SK-N-SH treated with all-trans-retinoic acid at 6 μM for 48 hours (cell line): ENCODE data around the gene DNAH8.

ENCODE experiments used
- ATAC-seq: fragments of 200-7000 bp; cut with Tn5 transposase; 3 replicates; pipeline ENCODE4 v1.9.1; 2020; ENCODE audit warnings: mild to moderate bottlenecking, moderate library complexity
- ARNTL ChIP-seq: fragments of 450-650 bp; formaldehyde crosslinking; IDR thresholded peaks from 2 replicates; pipeline ENCODE4 v1.5.0; 2020; ENCODE audit warnings: low read depth, mild to moderate bottlenecking, moderate library complexity, borderline replicate concordance
- BACH2 ChIP-seq: fragments of 250-450 bp; sonication (Bioruptor Pico); IDR thresholded peaks from 2 replicates; pipeline ENCODE4 v1.9.0; 2021; ENCODE audit warnings: mild to moderate bottlenecking, borderline replicate concordance
- CSDC2 ChIP-seq: fragments of 250-450 bp; sonication (Bioruptor Pico); IDR thresholded peaks from 2 replicates; pipeline ENCODE4 v1.5.0; 2020; ENCODE audit warnings: mild to moderate bottlenecking, moderate library complexity
- GLIS3 ChIP-seq: fragments of 250-450 bp; sonication (Bioruptor Pico); IDR thresholded peaks from 2 replicates; pipeline ENCODE4 v1.5.0; 2020; ENCODE audit warnings: mild to moderate bottlenecking, moderate library complexity
- ISL1 ChIP-seq: fragments of 250-450 bp; sonication (Bioruptor Pico); IDR thresholded peaks from 2 replicates; pipeline ENCODE4 v2.1.2; 2022; ENCODE audit warnings: mild to moderate bottlenecking, moderate library complexity
- OSR1 ChIP-seq: fragments of 250-450 bp; sonication (Bioruptor Pico); IDR thresholded peaks from 2 replicates; pipeline ENCODE4 v1.8.0; 2022; ENCODE audit warnings: moderate library complexity, mild to moderate bottlenecking, inconsistent platforms
- SNAI2 ChIP-seq: fragments of 250-450 bp; sonication (Bioruptor Pico); IDR thresholded peaks from 2 replicates; pipeline ENCODE4 v1.5.0; 2020; ENCODE audit warnings: mild to moderate bottlenecking, moderate library complexity
- TCF4 ChIP-seq: fragments of 250-450 bp; sonication (Bioruptor Pico); IDR thresholded peaks from 2 replicates; pipeline ENCODE4 v1.8.0; 2021; ENCODE audit warnings: mild to moderate bottlenecking, moderate library complexity, borderline replicate concordance
- TOX ChIP-seq: fragments of 250-450 bp; sonication (Bioruptor Pico); IDR thresholded peaks from 2 replicates; pipeline ENCODE4 v1.8.0; 2021; ENCODE audit warnings: mild to moderate bottlenecking, moderate library complexity, borderline replicate concordance
- ZC3H10 ChIP-seq: fragments of 250-450 bp; sonication (Bioruptor Pico); IDR thresholded peaks from 2 replicates; pipeline ENCODE4 v1.5.1; 2021; ENCODE audit warnings: mild to moderate bottlenecking, moderate library complexity
- ZFP3 ChIP-seq: fragments of 250-450 bp; sonication (Bioruptor Pico); IDR thresholded peaks from 2 replicates; pipeline ENCODE4 v1.5.0; 2020; ENCODE audit warnings: mild to moderate bottlenecking, moderate library complexity
- ZFP30 ChIP-seq: fragments of 450-650 bp; formaldehyde crosslinking; IDR thresholded peaks from 2 replicates; pipeline ENCODE4 v1.5.0; 2022; ENCODE audit warnings: mild to moderate bottlenecking, moderate library complexity
- ZNF565 ChIP-seq: fragments of 450-650 bp; formaldehyde crosslinking; conservative IDR thresholded peaks from 2 replicates; pipeline ENCODE4 v1.5.0; 2020; ENCODE audit warnings: low read depth, mild to moderate bottlenecking, moderate library complexity
- ZNF70 ChIP-seq: fragments of 450-650 bp; formaldehyde crosslinking; IDR thresholded peaks from 2 replicates; pipeline ENCODE4 v1.5.0; 2020; ENCODE audit warnings: mild to moderate bottlenecking, moderate library complexity
- ZNF8 ChIP-seq: fragments of 450-650 bp; formaldehyde crosslinking; IDR thresholded peaks from 2 replicates; pipeline ENCODE4 v1.5.0; 2020; ENCODE audit warnings: mild to moderate bottlenecking, moderate library complexity
- TF ChIP-seq, protein P1 (sequence below): fragments of 250-450 bp; sonication (Bioruptor Pico); IDR thresholded peaks from 2 replicates; pipeline ENCODE4 v1.5.1; 2020; ENCODE audit warnings: low read depth, mild to moderate bottlenecking, moderate library complexity
- TF ChIP-seq, protein P2 (sequence below): fragments of 250-450 bp; sonication (Bioruptor Pico); IDR thresholded peaks from 2 replicates; pipeline ENCODE4 v1.5.0; 2020; ENCODE audit warnings: mild to moderate bottlenecking, moderate library complexity
- TF ChIP-seq, protein P3 (sequence below): fragments of 250-450 bp; sonication (Bioruptor Pico); IDR thresholded peaks from 2 replicates; pipeline ENCODE4 v1.5.1; 2021; ENCODE audit warnings: mild to moderate bottlenecking, moderate library complexity
- TF ChIP-seq, protein P4 (sequence below): fragments of 250-450 bp; sonication (Bioruptor Pico); IDR thresholded peaks from 2 replicates; pipeline ENCODE4 v1.8.0; 2021; ENCODE audit warnings: low read depth, mild to moderate bottlenecking, moderate library complexity, borderline replicate concordance

DNAH8 gene

DNA sequence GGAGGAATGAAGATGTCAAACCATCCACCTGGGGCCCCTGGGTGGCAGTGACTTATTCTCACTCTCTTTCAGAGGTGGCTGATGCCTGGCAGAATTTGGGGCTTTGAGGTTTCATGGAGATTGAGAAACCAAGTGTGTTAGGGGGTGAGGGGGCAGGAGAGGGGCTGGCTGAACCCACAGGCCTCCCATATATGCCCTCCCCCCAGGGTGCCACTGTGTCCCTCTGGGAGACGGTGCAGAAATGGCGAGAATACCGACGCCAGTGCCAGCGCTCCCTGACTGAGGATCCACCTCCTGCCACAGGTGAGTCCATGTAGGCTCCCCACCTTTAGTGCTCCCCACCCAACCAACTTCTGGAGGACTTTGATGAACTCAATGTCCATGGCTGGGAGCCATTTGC is 341.1 kb downstream of the DNAH8 start:
- no peak for ATAC-seq
- no peak for TF ChIP-seq ZNF565 (CRISPR knock-in tag)
- no peak for TF ChIP-seq TCF4
- TF ChIP-seq, protein P1, sequence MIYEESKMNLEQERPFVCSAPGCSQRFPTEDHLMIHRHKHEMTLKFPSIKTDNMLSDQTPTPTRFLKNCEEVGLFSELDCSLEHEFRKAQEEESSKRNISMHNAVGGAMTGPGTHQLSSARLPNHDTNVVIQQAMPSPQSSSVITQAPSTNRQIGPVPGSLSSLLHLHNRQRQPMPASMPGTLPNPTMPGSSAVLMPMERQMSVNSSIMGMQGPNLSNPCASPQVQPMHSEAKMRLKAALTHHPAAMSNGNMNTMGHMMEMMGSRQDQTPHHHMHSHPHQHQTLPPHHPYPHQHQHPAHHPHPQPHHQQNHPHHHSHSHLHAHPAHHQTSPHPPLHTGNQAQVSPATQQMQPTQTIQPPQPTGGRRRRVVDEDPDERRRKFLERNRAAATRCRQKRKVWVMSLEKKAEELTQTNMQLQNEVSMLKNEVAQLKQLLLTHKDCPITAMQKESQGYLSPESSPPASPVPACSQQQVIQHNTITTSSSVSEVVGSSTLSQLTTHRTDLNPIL, result no peak
- TF ChIP-seq, protein P2, sequence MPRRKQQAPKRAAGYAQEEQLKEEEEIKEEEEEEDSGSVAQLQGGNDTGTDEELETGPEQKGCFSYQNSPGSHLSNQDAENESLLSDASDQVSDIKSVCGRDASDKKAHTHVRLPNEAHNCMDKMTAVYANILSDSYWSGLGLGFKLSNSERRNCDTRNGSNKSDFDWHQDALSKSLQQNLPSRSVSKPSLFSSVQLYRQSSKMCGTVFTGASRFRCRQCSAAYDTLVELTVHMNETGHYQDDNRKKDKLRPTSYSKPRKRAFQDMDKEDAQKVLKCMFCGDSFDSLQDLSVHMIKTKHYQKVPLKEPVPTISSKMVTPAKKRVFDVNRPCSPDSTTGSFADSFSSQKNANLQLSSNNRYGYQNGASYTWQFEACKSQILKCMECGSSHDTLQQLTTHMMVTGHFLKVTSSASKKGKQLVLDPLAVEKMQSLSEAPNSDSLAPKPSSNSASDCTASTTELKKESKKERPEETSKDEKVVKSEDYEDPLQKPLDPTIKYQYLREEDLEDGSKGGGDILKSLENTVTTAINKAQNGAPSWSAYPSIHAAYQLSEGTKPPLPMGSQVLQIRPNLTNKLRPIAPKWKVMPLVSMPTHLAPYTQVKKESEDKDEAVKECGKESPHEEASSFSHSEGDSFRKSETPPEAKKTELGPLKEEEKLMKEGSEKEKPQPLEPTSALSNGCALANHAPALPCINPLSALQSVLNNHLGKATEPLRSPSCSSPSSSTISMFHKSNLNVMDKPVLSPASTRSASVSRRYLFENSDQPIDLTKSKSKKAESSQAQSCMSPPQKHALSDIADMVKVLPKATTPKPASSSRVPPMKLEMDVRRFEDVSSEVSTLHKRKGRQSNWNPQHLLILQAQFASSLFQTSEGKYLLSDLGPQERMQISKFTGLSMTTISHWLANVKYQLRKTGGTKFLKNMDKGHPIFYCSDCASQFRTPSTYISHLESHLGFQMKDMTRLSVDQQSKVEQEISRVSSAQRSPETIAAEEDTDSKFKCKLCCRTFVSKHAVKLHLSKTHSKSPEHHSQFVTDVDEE (CRISPR knock-in tag), result no peak
- TF ChIP-seq ZFP3, result no peak
- TF ChIP-seq TOX (CRISPR knock-in tag), result no peak
- TF ChIP-seq ZFP30 (CRISPR knock-in tag), result no peak
- TF ChIP-seq ISL1, result no peak
- TF ChIP-seq, all 23 proteins: peak for 0

DNA sequence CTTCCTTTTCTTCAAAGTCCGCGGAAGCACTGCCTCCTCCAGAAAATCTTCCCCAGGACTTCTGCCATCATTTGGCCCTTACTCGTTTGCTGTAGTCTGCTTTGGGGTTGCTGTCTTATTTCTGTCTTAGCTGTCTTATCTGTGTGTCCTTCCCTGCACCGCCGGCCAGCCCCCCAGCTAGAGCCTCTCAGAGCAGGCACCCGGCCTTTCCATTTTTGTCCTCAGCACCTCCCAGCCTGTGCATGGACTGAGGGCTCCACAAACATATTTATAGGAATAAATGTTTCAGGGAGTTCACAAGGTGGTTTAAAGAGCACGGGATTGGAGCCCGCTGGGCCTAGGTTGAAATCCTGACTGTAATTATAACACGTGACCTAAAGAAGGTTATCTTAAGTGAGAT is 341.6 kb downstream of the DNAH8 start:
- TF ChIP-seq, protein P2 (CRISPR knock-in tag), result no peak
- TF ChIP-seq ZNF8 (CRISPR knock-in tag) (no peak), TCF4 (no peak), ZFP3 (no peak), BACH2 (no peak), SNAI2 (no peak), ZNF70 (CRISPR knock-in tag) (no peak), ARNTL (CRISPR knock-in tag) (no peak), OSR1 (CRISPR knock-in tag) (no peak), ZC3H10 (no peak), TOX (CRISPR knock-in tag) (no peak)
- TF ChIP-seq, protein P3, sequence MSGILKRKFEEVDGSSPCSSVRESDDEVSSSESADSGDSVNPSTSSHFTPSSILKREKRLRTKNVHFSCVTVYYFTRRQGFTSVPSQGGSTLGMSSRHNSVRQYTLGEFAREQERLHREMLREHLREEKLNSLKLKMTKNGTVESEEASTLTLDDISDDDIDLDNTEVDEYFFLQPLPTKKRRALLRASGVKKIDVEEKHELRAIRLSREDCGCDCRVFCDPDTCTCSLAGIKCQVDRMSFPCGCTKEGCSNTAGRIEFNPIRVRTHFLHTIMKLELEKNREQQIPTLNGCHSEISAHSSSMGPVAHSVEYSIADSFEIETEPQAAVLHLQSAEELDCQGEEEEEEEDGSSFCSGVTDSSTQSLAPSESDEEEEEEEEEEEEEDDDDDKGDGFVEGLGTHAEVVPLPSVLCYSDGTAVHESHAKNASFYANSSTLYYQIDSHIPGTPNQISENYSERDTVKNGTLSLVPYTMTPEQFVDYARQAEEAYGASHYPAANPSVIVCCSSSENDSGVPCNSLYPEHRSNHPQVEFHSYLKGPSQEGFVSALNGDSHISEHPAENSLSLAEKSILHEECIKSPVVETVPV (CRISPR knock-in tag), result no peak
- ATAC-seq, result no peak

DNA sequence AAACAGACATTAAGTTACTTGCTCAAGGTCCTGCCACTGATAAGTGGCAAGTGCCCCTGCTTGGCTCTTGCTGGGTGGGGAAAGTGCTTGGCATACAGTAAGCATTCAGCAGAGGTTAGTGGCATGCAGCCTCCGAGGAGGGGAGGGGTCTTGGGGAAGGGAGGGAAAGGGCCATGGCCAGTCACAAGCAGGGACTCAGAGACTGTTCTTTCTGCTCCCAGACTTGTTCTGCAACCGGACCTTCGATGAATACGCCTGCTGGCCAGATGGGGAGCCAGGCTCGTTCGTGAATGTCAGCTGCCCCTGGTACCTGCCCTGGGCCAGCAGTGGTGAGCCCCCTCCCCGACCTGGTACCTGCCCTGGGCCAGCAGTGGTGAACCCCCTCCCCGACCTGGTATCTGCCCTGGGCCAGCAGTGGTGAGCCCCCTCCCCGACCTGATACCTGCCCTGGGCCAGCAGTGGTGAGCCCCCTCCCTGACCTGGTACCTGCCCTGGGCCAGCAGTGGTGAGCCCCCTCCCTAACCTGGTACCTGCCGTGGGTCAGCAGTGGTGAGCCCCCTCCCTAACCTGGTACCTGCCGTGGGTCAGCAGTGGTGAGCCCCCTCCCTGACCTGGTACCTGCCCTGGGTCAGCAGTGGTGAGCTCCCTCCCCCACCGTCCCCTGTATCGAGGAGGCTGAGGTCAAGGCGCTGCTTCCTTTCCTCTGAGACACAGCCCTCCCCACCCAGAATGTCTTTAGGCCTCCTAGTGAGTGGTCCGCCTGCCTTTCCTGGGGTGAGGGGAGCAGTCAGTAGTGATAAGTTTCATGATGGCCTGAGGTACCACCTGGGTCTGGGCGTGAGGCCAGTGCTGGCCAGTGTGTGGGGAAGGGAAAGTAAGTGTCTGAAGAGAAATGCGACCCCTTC is 342.4 kb downstream of the DNAH8 start:
- TF ChIP-seq CSDC2 (no peak), ZNF70 (CRISPR knock-in tag) (no peak), GLIS3 (CRISPR knock-in tag) (no peak), SNAI2 (no peak), ARNTL (CRISPR knock-in tag) (no peak), TCF4 (no peak), OSR1 (CRISPR knock-in tag) (no peak)
- TF ChIP-seq, protein P4, sequence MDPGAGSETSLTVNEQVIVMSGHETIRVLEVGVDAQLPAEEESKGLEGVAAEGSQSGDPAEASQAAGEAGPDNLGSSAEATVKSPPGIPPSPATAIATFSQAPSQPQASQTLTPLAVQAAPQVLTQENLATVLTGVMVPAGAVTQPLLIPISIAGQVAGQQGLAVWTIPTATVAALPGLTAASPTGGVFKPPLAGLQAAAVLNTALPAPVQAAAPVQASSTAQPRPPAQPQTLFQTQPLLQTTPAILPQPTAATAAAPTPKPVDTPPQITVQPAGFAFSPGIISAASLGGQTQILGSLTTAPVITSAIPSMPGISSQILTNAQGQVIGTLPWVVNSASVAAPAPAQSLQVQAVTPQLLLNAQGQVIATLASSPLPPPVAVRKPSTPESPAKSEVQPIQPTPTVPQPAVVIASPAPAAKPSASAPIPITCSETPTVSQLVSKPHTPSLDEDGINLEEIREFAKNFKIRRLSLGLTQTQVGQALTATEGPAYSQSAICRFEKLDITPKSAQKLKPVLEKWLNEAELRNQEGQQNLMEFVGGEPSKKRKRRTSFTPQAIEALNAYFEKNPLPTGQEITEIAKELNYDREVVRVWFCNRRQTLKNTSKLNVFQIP (CRISPR knock-in tag), result no peak
- TF ChIP-seq, protein P1, result no peak
- TF ChIP-seq, protein P3 (CRISPR knock-in tag), result no peak
- no peak for ATAC-seq
